ENCODE results near the gene KRT1. TPM values are rescaled to one million over a fixed set of nuclear protein-coding genes. Genes with fewer than 3 reads are reported as not detected.

Gene KRT1
- polyA plus RNA-seq, 2 of the 4 experiments (the other 2 are of a cell fraction) = not detected

- Histone ChIP-seq H3K4me1 (no peaks in the 10 kb centered on the region), H3K9me3 (no peaks in the 10 kb centered on the region), H3K4me3 (no peak overlapping the region), H3K4me2 (no peak overlapping the region), H3K27ac (no peak overlapping the region)
- DNase-seq (ENCODE audit: low read depth in 1 of 2, low spot score in 1 of 2) = no peak
- no peak for ATAC-seq
- POLR2A ChIA-PET = no interaction called here
- CTCF ChIA-PET = interaction anchor here (1.1 kb wide), 1 partner anchor 24 kb away, joined by 3 read pairs; no protein-coding TSS in a partner anchor
- TF ChIP-seq MYC (IDR thresholded peaks at IDR 0.05; ENCODE audit: borderline replicate concordance, low read length) (no peak), SREBF2 (IDR thresholded peaks at IDR 0.05) (no peak), EHF (CRISPR knock-in tag; IDR thresholded peaks at IDR 0.05) (no peak), KDM1A (IDR thresholded peaks at IDR 0.05; ENCODE audit: low read depth) (no peak), TFCP2L1 (CRISPR knock-in tag; IDR thresholded peaks at IDR 0.05) (no peak), REST (IDR thresholded peaks at IDR 0.05) (no peak)
- TF ChIP-seq, protein P1, sequence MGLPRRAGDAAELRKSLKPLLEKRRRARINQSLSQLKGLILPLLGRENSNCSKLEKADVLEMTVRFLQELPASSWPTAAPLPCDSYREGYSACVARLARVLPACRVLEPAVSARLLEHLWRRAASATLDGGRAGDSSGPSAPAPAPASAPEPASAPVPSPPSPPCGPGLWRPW (IDR thresholded peaks at IDR 0.05) = no peak
- TF ChIP-seq, protein P2, sequence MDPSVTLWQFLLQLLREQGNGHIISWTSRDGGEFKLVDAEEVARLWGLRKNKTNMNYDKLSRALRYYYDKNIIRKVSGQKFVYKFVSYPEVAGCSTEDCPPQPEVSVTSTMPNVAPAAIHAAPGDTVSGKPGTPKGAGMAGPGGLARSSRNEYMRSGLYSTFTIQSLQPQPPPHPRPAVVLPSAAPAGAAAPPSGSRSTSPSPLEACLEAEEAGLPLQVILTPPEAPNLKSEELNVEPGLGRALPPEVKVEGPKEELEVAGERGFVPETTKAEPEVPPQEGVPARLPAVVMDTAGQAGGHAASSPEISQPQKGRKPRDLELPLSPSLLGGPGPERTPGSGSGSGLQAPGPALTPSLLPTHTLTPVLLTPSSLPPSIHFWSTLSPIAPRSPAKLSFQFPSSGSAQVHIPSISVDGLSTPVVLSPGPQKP (IDR thresholded peaks at IDR 0.05; ENCODE audit: low read depth, low read length) = no peak
- no peak for FAIRE-seq
Observed at GRCh38 chr12:52663420-52663819, 16.8 kb downstream of the KRT1 start.

DNA sequence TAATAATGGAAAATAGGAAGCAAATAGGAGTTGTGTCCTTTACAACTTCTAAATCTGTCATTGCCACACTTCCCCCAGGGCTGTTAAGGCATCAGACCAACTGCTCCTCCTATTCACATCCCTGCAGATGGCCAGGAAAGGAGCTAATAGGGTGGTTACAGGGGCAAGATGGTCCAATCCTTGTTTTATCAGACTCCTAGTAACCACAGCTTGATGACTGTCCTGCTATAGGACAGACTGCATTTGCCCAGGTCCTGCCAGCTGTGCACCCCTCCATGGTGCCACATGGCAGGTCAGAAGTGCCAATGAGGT is 17.3 kb downstream of the KRT1 start:
- Histone ChIP-seq H3K4me2 (no peak overlapping the region), H3K4me3 (no peak overlapping the region), H3K4me1 (no peaks in the 10 kb centered on the region), H3K9me3 (no peaks in the 10 kb centered on the region), H3K27ac (no peak overlapping the region)
- FAIRE-seq (no peak), ATAC-seq (no peak), DNase-seq (ENCODE audit: low read depth in 1 of 2, low spot score in 1 of 2) (no peak)
- CTCF ChIA-PET = interaction anchor here (1.1 kb wide), 1 partner anchor 25 kb away, joined by 3 read pairs; no protein-coding TSS in a partner anchor
- TF ChIP-seq JUN (IDR thresholded peaks at IDR 0.05) = no peak
- no peak for TF ChIP-seq ZSCAN20 (CRISPR knock-in tag; IDR thresholded peaks at IDR 0.05)
- no peak for TF ChIP-seq ZFP36 (IDR thresholded peaks at IDR 0.05; ENCODE audit: borderline replicate concordance, partially characterized antibody)
- TF ChIP-seq RARB (CRISPR knock-in tag; IDR thresholded peaks at IDR 0.05) = no peak
- no peak for TF ChIP-seq EHMT2 (IDR thresholded peaks at IDR 0.05; ENCODE audit: low read depth)
- TF ChIP-seq POLR2AphosphoS2 (conservative IDR thresholded peaks at IDR 0.05; ENCODE audit: low read length) = no peak
- POLR2A ChIA-PET = no interaction called here

GRCh38 chr12:52662093-52662917 is 17.9 kb downstream of the KRT1 start:
- Histone ChIP-seq H3K4me3 (no peak overlapping the region), H3K27ac (no peak overlapping the region), H3K9me3 (no peaks in the 10 kb centered on the region), H3K4me1 (no peaks in the 10 kb centered on the region), H3K4me2 (no peak overlapping the region)
- ChIA-PET CTCF (interaction anchor here (1.1 kb wide), 1 partner anchor 25 kb away, joined by 3 read pairs; no protein-coding TSS in a partner anchor), POLR2A (no interaction called here)
- no peak for FAIRE-seq
- TF ChIP-seq FOXS1 (CRISPR knock-in tag; IDR thresholded peaks at IDR 0.05) (no peak), CBX8 (IDR thresholded peaks at IDR 0.05) (no peak), ATOH8 (CRISPR knock-in tag; IDR thresholded peaks at IDR 0.05; ENCODE audit: low read depth) (no peak), NPAS2 (CRISPR knock-in tag; IDR thresholded peaks at IDR 0.05; ENCODE audit: borderline replicate concordance) (no peak), MYC (IDR thresholded peaks at IDR 0.05; ENCODE audit: borderline replicate concordance, low read length) (no peak), TP53 (CRISPR knock-in tag; IDR thresholded peaks at IDR 0.05) (no peak), NR3C1 (IDR thresholded peaks at IDR 0.05) (no peak)
- TF ChIP-seq, protein P1 (IDR thresholded peaks at IDR 0.05) = no peak
- DNase-seq (ENCODE audit: low read depth in 1 of 2, low spot score in 1 of 2) = no peak
- no peak for ATAC-seq
- 73% methylated on average over 10 of the region's 10 CpGs for WGBS (ENCODE audit: missing lambda C conversion rate)
